H1 (cell line): ENCODE measurements around the gene TRIM73.
"Not testable (repeated sequence)": the region's sequence is repeated elsewhere in the genome, so short reads cannot be mapped to it uniquely, and the experiment has no call there.

Source experiments
- GABPA ChIP-seq: IDR thresholded peaks from 2 replicates; pipeline ENCODE4 v1.6.1; 2011; ENCODE audit warnings: mild to moderate bottlenecking, low read length, moderate library complexity, borderline replicate concordance; ENCODE audit not compliant: insufficient read depth
- HDAC2 ChIP-seq, 2 experiments: fragments of 300-600 bp in 1 of 2; sonication (generic) in 1 of 2; IDR thresholded peaks; 2 replicates each; pipeline ENCODE4 v1.6.1; 2011 to 2012; ENCODE audit warnings: low read depth in 2 of 2, low read length in 2 of 2, mild to moderate bottlenecking in 2 of 2, moderate library complexity in 2 of 2, borderline replicate concordance in 1 of 2, inconsistent platforms in 1 of 2
- SP1 ChIP-seq: IDR thresholded peaks from 2 replicates; pipeline ENCODE4 v1.6.1; 2011; ENCODE audit warnings: low read depth, low read length
- SUZ12 ChIP-seq: fragments of 200-600 bp; sonication (generic); IDR thresholded peaks from 2 replicates; pipeline ENCODE4 v1.6.1; 2012; ENCODE audit warnings: mild to moderate bottlenecking, inconsistent platforms, low read length, moderate library complexity, mixed read lengths
- YY1 ChIP-seq: IDR thresholded peaks from 2 replicates; pipeline ENCODE4 v1.6.1; 2011; ENCODE audit warnings: low read depth, mild to moderate bottlenecking, low read length
- ZNF274 ChIP-seq: IDR thresholded peaks from 2 replicates; pipeline ENCODE4 v1.7.0; 2012; ENCODE audit warnings: low read length, borderline replicate concordance; ENCODE audit errors: extremely low read depth
- TF ChIP-seq, protein P1 (sequence below): IDR thresholded peaks from 2 replicates; pipeline ENCODE4 v1.6.1; 2011; ENCODE audit warnings: low read depth, mild to moderate bottlenecking, low read length; ENCODE audit not compliant: insufficient read depth
- TF ChIP-seq, protein P2 (sequence below), 3 experiments: IDR thresholded peaks; 1 replicate in 2 of 3; 2 replicates in 1 of 3; pipeline versions ENCODE4 v1.5.1 to v1.6.1; 2011; ENCODE audit warnings: low read length in 3 of 3, mild to moderate bottlenecking in 3 of 3, inconsistent platforms in 2 of 3, low read depth in 1 of 3, moderate library complexity in 1 of 3; ENCODE audit not compliant: insufficient read depth in 1 of 3; ENCODE audit errors: control extremely low read depth in 1 of 3

DNA sequence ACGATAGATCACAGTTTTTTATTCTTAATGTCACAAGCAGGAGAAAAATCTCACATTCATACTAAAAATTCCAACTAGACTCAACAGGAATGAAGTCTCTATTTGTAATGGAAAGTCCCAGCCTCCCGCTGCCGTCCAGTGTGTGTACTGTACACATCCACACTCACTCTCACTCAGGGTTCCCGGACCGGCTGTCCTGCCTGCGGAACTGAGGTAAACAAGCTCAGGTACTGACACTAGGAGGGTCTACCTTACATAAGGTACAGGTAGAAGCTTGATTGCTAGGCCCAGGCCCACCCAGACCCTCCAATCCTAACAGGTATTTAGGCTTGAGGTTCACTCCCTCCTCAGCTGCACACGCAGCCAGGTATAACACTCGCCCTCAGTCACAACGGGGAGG lies 21.4 kb downstream of the TRIM73 start:
- TF ChIP-seq, protein P1, sequence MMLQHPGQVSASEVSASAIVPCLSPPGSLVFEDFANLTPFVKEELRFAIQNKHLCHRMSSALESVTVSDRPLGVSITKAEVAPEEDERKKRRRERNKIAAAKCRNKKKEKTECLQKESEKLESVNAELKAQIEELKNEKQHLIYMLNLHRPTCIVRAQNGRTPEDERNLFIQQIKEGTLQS = not testable (repeated sequence)
- TF ChIP-seq, protein P2, sequence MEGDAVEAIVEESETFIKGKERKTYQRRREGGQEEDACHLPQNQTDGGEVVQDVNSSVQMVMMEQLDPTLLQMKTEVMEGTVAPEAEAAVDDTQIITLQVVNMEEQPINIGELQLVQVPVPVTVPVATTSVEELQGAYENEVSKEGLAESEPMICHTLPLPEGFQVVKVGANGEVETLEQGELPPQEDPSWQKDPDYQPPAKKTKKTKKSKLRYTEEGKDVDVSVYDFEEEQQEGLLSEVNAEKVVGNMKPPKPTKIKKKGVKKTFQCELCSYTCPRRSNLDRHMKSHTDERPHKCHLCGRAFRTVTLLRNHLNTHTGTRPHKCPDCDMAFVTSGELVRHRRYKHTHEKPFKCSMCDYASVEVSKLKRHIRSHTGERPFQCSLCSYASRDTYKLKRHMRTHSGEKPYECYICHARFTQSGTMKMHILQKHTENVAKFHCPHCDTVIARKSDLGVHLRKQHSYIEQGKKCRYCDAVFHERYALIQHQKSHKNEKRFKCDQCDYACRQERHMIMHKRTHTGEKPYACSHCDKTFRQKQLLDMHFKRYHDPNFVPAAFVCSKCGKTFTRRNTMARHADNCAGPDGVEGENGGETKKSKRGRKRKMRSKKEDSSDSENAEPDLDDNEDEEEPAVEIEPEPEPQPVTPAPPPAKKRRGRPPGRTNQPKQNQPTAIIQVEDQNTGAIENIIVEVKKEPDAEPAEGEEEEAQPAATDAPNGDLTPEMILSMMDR (IDR thresholded peaks at IDR 0.05; ENCODE audit: control extremely low read depth in 1 of 3, insufficient read depth in 1 of 3, low read depth in 1 of 3, low read length in 3 of 3) = not testable (repeated sequence)
- TF ChIP-seq ZNF274; SUZ12; GABPA; HDAC2 (IDR thresholded peaks at IDR 0.05; ENCODE audit: borderline replicate concordance in 1 of 2, low read depth in 2 of 2, low read length in 2 of 2); SP1; YY1: not testable (repeated sequence)
